ENCODE measurements around the gene CHN2.

CHN2 gene

GRCh38 chr7:29434380-29434768 is 239.8 kb downstream of the CHN2 start:
- DNase-seq (ENCODE audit: low spot score): no peak

DNA sequence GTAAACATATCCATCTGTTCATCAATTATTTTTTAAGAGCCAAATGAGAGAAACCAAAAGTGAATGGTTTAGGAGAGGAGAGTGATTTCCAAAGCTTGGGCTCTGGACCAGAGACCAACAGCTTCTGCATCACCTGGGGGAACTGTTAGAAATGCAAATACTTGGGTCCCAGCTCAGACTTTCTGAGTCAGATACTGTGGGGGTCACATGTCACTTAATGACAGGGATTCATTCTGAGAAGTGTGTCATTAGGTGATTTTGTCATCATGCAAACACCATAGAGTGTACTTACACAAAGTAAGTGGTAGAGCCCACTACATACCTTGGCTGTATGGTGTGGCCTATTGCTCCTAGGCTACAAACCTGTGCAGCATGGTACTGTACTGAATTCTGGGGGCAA is 240.6 kb downstream of the CHN2 start:
- DNase-seq (ENCODE audit: low spot score): no peak

DNA sequence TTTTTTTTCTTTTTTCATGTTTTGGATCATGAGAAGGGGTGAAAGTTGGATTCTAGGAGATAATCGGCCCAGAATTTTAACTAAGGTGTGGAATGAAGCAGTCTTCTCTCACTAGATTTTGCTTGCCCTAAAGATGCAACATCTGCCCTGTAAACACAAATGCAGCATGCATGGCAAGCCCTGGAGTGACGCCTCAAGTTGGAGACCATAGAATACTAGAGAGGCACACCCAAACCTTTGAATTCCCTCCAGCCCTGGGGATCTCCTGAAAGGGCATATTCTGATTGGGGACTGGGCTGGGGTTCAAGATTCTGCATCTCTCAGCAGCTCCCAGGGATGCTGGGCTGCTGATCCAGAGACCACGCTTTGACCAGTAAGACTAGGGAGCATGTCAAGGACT is 241.3 kb downstream of the CHN2 start:
- DNase-seq (ENCODE audit: low spot score): no peak

- no peak for DNase-seq (ENCODE audit: low spot score)
These were observed 247.6 kb downstream of the CHN2 start for GRCh38 chr7:29442146-29442545.

- DNase-seq (ENCODE audit: low spot score): no peak
These were observed 249.0 kb downstream of the CHN2 start for GRCh38 chr7:29443552-29443951.

GRCh38 chr7:29444267-29444666 is 249.7 kb downstream of the CHN2 start:
- DNase-seq (ENCODE audit: low spot score): no peak

DNA sequence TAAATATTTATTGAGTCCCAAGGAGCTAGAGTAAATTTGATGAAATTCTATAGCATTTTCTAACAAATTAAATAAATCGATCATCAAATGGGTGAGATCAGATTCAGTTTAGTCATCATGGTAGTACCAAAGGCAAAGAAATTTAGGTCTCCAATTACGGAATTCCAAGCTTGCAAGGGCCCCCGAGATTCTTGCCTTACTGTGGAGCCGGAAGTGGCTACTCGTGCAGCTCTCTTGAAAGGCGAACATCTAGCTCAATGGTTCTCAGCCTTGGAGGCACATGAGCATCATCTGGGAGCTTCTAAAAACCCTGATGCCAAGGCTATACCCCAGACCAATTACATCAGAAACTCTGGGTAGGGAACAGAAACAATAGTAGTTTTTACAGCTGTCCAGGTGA is 251.2 kb downstream of the CHN2 start:
- no peak for DNase-seq (ENCODE audit: low spot score)

DNA sequence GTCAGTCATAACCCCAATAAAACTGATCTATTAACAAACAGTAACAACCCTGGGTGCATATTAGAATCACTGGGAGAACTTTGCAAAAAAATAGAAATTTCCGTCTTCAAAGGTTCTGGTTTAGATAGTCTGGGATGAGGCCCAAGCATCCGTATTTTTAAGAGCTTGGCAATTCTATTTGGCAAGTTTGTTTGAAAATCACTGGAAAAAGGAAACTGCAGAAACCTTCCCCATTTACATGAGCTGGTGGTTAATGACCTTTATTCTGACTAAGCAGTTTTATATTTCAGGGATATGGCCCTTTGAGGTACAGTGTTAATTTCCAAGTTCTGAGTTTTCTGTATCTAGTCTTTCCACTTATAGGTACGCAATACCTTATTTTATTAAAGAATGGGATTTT is 253.3 kb downstream of the CHN2 start:
- no peak for DNase-seq (ENCODE audit: low spot score)

DNA sequence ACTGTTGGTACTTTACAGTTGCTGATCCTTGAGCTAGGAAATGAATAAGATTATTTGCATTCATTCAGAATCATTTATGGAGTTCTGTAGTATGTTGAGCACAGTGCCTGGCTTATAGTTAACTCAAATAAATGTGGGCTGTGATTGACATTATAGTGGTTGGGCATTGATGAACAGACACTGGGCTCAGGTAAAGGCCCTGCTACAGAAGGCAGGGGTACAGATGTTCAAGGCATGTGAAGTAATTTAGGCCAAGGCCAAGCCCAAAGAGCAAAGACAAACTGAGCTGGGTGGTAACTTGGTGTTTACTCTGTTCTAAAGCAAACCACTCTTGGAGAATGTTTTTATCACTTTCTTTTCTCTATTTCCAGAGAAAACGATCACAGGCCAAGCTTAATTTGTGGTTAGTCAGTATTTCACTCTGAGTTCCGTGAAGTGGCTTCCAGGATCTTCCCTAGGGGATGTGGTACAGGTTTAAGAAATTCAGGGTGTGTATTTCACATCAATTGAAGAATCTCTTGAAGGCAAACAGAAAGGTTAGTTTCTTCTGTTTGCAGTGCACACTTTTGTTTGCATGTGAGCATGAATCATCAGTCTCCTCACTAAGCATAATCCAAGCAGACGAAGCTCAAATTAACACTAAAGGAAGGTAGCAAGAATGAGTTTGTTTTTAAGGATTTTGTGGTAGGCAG is 255.1 kb downstream of the CHN2 start:
- peak; percentile 71 for DNase-seq (ENCODE audit: low spot score)

GRCh38 chr7:29453021-29453420 is 258.4 kb downstream of the CHN2 start:
- no peak for DNase-seq (ENCODE audit: low spot score)

GRCh38 chr7:29454464-29454863 is 259.9 kb downstream of the CHN2 start:
- DNase-seq (ENCODE audit: low spot score): no peak

- no peak for DNase-seq (ENCODE audit: low spot score)
These were observed 260.4 kb downstream of the CHN2 start for GRCh38 chr7:29454899-29455451.

DNA sequence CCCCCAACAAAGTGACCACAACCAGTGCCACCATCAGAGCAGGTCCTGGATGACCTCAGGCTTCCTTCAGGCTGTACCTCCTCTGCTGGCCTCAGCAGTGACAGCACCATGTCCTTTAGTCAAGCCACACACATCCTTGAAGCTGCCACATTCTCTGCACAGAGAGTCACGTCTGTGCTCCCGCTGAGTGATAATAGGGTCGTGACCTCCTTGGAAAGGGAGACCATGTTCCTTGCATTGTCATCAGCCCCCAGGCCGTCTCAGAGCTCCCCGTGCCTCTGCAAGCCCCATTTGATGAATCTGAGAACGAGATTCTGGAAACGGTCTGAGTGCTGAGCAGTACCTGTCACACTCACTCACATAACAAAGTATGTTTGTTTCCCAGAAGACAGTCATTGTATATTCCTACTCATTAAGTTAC is 262.6 kb downstream of the CHN2 start:
- DNase-seq (ENCODE audit: low spot score): no peak

GRCh38 chr7:29457565-29458011 is 263.0 kb downstream of the CHN2 start:
- no peak for DNase-seq (ENCODE audit: low spot score)

DNA sequence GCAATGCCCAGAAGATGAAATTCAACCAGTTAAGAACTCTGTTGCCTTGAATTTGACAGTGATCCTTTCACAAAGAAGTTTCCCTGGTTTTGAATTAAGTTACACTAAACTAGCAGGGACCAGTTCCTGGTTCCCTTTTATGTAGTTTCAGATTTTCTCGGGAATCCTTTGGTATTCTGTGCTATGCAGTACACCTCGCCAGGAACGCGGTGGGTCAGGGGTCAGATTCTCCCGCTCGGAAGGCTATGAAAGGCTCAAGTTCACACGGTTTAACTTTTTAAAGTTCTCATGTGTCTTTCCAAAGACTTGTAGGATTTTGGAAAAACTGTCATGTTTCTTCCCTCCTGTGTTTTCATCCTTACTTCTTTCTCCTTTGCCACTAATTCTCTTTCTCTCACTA is 264.4 kb downstream of the CHN2 start:
- no peak for DNase-seq (ENCODE audit: low spot score)

GRCh38 chr7:29459589-29459988 is 265.0 kb downstream of the CHN2 start:
- DNase-seq (ENCODE audit: low spot score): no peak

GRCh38 chr7:29461996-29462395 is 267.4 kb downstream of the CHN2 start:
- DNase-seq (ENCODE audit: low spot score): no peak

DNA sequence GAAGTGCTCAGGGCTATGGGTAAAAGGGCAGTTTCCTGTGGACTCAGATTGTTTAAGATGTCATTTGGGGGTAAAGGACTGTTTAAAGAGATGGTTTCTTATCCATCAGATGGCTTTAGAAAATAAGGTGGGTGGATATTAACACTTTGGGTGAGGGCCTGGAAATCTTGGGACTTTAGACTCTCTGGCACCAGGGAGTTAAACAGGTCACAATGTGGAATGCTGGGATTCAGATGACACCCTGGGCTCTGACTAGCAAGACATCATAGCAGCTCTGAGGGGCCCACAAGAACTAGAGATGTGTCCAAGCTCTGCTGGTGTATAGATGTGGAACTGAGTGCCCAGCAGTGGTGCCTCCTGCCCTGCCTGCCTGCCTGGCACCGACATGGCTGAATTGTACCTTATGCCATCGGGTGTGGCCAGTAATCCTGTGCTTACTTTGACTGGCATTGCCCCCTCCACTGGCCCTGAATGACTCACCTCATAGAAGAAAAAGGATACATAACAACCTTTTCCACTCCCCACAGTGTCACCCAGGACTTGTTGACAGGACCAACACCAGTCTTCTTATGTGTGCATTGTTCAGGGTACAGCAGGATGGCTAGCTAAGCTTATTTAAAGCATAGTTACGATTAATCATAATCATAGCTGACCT is 269.1 kb downstream of the CHN2 start:
- DNase-seq (ENCODE audit: low spot score): peak; percentile 43

DNA sequence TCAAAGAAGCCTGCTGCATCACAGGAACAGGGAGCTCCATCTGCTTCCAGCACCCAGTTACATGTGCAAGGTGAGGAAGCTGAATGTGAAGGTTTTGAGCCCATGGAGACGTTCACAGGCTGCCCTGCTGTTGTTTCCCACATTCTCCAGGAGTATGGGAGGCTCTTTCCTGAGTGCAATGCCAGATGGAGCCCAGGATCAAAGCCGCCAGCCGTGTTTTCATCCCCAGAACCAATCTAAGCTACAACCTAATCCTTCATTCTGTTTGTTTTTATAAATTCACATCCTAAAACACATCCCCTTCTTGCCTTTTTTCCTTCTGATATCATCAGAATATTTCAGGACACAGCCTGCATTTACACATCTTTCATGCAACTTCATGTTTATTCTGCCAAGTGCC is 270.2 kb downstream of the CHN2 start:
- no peak for DNase-seq (ENCODE audit: low spot score)

GRCh38 chr7:29467193-29467926 is 272.8 kb downstream of the CHN2 start:
- no peak for DNase-seq (ENCODE audit: low spot score)

DNA sequence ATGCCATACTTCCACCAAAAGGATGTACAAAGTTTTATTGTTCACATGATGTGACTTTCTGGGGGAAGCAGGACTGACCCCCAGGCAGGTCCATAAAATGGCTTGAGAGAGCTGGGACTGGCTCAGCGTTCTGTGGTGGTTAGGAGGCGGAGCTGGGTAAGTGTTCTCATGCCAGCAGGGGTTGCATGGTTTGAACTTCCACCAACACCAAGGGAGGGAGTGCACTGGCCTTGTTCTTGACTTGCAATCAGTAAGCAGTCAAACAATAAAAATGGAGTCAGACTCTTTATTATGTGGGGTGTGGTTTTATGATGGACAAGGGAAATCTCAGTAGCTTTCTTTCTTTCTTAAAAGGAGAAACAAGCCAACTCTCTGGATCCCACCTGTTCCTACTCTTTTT is 273.6 kb downstream of the CHN2 start:
- peak; percentile 68 for DNase-seq (ENCODE audit: low spot score)

GRCh38 chr7:29469281-29469680 is 274.7 kb downstream of the CHN2 start:
- DNase-seq (ENCODE audit: low spot score): no peak

GRCh38 chr7:29469976-29470557 is 275.5 kb downstream of the CHN2 start:
- no peak for DNase-seq (ENCODE audit: low spot score)
